GM10266 (cell line): ENCODE results near the gene CABP7.
A peak's percentile ranks its signal among the peaks of the same experiment; 100 is the strongest.

ENCODE experiments used
- DNase-seq: peaks from one replicate; pipeline ENCODE4 v3.0.0; 2012; ENCODE audit errors: extremely low spot score
- CTCF ChIP-seq: IDR thresholded peaks from 2 replicates; pipeline ENCODE4 v1.5.1; 2012; ENCODE audit warnings: mild to moderate bottlenecking, low read depth; ENCODE audit not compliant: control insufficient read depth, insufficient read depth; ENCODE audit errors: missing control alignments

CABP7 gene

GRCh38 chr22:29695129-29695926 lies 24.5 kb upstream of the CABP7 start:
- DNase-seq: no peak
- TF ChIP-seq CTCF: no peak

- DNase-seq: no peak
- TF ChIP-seq CTCF: no peak
Measured at GRCh38 chr22:29697853-29698598, 21.8 kb upstream of the CABP7 start.

- TF ChIP-seq CTCF: no peak
- DNase-seq: no peak
Measured at GRCh38 chr22:29700206-29700899, 19.4 kb upstream of the CABP7 start.

- no peak for DNase-seq
- TF ChIP-seq CTCF: no peak
Measured at GRCh38 chr22:29700900-29701154, 19.0 kb upstream of the CABP7 start.

GRCh38 chr22:29701155-29701999 lies 18.4 kb upstream of the CABP7 start:
- no peak for DNase-seq
- peak; percentile 12 for TF ChIP-seq CTCF

GRCh38 chr22:29702000-29702930 lies 17.5 kb upstream of the CABP7 start:
- no peak for TF ChIP-seq CTCF
- DNase-seq: no peak
